Measurements from ENCODE around the gene DDT.
A peak's percentile ranks its signal among the peaks of the same experiment; 100 is the strongest.
"Not testable (repeated sequence)": the region's sequence is repeated elsewhere in the genome, so short reads cannot be mapped to it uniquely, and the experiment has no call there.

DDT gene

DNA sequence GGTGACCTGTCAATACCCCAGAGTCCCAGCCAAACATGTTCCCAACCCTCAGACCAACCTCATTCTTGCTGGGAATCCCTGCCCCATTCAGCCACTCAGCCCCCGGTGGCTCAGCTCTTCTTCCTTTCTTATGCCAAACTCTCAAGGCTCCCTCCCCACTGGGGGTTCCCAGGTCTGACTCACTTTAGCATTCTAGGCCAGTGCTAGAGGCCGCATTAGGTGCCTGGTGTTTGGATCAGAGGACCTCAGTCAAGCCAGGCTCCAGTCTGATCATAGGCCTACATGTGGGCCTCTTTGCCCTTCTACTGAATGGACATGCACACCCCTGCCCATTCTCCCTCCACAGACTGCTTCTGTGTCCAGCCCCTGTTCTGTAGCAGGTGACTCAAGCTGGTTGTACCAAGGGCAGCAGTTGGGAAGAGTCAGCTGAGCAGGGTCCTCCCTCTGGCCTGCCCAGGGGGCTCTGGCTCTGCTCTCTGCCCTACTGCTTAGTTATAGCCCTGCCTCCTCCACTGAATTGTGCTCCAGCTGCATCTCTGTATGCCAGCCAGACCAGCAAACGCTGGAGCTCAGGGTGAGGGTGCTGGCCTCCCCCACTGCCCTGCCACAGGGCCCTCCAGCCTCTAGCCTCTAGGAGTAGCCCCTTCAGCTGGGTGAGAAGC, 15.5 kb upstream of the DDT start:
- DNase-seq (ENCODE audit: low read depth in 3 of 3) = not testable (repeated sequence)

DNA sequence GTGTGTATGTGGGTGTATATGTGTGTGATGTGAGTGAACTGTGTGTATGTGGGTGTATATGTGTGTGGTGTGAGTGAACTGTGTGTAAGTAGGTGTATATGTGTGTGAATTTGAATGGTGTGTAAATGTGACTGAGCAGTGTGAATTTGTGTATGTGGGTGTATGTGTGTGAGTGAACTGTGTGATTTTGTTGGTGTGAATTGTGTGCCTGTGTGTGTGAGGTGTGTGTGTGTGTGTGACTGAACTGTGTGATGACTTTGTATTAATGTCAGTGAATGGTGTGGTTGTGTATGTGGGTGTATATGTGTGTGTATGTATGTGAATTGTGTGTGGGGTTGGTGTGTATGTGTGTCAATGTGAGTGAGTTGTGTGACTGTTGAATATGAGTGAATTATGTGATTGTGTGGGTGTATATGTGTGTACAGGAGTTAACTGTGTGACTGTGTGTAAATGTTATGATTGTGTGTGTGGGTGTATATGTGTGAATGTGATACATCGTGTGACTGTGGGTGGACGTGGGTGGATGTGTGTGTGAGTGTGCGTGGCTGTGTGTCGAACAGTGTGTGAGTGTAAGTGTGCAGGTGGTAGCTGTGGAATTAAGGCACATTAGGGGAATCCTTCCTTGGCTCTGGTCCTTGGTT, 12.4 kb upstream of the DDT start:
- DNase-seq (ENCODE audit: low read depth in 3 of 3) = not testable (repeated sequence)

DNA sequence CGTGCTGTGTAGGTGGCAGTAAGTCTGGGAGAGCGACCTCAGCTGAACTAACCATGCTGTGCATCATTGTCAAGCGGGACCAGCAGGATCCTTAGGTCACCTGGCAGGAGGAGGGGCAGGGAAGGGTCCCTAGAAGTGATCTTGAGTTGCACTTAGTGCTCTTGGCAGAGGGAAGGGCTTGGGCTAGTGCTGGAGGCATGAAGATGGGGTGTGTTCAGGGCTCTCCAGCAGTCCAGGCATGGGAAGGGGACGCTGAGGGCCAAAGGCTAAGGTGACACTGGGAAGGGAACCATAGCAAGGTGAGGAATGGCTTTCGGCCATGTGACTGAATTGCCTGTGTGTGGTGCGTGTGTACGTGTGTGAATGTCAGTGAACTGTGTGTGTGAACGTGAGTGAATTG, 11.8 kb upstream of the DDT start:
- DNase-seq (ENCODE audit: low read depth in 3 of 3) = not testable (repeated sequence)

DNA sequence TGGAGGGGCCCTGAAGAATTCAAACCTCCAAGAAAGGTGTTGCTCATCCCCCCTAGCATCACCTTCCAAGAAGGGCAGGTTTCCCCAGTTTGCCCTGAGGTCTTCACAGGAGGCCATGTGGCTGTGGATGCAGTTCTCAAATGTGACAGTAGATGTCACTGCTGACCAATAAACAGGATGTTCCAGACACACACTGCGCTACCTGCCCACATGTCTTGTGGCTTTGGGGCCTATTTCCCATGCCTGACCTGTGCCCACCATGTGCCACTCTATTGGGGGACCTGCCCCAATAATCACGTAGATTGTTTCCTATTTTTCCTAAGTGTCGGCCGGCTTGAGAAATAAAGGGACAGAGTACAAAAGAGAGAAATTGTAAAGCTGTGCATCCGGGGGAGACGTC, 10.2 kb upstream of the DDT start:
- peak in 1 of 3 donors; percentile 58 for DNase-seq (ENCODE audit: low read depth in 3 of 3)

DNA sequence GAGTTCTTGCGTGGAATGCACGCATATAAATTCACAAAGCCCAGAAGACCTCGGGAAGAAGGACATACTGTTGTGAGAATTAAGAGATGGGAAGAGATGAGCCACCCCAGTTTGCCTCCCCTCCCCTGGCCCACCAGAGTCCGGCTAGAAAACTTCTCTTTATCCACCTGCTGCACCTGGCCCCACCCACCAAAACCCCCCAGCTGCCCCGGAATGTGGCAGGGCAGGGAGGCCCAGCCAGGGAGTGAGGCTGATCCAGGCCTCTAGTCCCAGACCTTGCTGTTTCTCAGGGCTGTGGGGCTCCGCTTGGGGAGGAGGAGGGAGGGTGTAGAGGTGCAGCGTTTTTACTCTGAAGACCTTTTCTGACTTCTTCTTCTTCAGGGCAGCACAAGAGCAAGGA, 6.3 kb upstream of the DDT start:
- DNase-seq (ENCODE audit: low read depth in 3 of 3) = not testable (repeated sequence)

DNA sequence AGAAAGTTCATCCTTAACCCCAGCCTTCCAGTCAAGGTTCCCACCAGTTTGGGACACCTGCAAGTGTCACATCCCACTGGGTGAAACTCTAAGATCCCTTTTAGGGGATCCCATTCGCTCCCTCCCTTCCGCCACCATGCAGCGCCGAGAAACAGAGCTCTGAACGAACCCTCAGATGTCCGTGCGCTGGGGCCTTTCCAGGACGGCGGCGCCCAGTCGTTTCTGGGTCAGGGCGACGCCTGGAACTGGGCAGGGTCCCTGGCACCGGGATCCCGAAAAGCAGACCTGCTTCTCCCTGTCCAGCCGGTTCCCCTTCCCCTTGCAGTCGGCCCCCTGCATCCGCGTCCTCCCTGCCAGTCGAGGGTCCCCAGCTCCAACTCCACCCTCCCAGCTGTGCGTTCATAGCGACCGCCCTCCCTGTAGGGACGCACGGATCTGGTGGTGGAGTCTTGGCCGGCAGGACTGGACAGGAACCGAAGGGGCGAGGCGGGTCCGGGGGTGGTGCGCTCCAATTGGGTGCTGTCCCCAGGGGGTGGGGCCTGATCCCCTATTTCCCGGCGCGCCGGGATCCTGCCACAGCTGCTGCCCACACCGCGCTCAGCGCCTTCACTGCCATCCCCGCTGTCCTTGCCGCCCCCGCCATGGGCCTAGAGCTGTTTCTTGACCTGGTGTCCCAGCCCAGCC, 5.5 kb upstream of the DDT start, which contains the start of gene GSTT2:
Gene GSTT2 (plus strand): TSS at position 578 of the 684 bp plus-strand sequence.
- not testable (repeated sequence) for DNase-seq (ENCODE audit: low read depth in 3 of 3)

DNA sequence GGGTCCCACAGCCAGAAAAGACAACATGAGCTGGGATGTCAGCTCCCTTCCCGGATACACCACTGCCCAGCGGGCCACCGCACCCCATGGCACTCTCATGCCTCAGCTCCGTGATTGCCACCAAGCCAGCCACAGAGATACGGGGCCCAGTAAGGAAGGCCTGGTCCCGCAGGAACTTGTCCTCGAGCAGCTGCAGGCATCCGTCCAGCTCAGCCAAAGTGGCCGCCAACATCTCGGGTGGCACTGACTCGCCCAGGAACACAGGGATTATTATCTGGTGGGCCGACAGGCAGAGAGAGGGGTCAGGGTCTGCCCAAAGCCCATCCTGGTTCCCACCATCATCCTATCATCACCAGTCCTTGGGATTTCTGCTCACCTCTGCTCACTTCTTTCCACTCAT, 3.1 kb upstream of the DDT start:
- DNase-seq (ENCODE audit: low read depth in 3 of 3) = not testable (repeated sequence)

DNA sequence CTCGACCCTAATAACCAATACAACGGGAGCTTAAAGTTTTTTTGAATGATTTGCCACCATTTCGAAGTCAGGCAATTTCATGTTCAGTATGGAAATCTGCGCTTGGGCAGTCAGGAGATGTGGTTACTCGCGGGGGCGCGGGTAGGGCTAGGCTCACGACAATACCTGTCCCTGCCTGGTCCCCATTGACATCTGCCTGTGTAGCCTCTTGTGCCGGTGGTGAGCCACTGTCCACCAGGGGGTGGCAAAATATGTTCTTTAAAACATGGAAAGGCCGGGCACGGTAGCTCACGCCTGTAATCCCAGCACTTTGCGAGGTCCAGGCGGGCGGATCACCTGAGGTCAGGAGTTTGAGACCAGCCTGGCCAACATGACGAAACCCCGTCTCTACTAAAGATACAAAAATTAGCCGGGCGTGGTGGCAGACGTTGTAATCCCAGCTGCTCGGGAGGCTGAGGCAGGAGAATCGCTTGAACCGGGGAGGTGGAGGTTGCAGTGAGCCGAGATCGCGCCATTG, 653 bp upstream of the DDT start:
- DNase-seq (ENCODE audit: low read depth in 3 of 3) = not testable (repeated sequence)

DNA sequence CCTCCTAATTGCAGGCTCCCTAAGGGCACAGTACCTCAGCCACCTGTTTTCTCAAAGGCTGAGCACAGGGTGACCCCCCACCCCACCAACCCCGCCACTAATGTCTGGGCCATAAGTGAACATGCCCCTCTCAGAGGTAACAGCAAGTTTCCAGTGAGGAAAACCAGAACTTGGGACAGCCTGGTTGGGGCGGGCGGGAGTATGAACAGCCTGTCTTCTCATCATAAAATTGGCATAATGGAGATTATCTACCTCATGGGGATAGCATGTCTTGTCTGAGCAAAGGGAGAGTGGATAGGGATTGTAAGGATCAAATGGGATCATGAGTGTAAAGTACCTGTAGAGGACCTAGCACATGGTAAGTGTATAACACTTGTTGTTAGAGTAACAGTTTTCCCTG, 2.3 kb downstream of the DDT start:
- DNase-seq (ENCODE audit: low read depth in 3 of 3) = not testable (repeated sequence)

DNA sequence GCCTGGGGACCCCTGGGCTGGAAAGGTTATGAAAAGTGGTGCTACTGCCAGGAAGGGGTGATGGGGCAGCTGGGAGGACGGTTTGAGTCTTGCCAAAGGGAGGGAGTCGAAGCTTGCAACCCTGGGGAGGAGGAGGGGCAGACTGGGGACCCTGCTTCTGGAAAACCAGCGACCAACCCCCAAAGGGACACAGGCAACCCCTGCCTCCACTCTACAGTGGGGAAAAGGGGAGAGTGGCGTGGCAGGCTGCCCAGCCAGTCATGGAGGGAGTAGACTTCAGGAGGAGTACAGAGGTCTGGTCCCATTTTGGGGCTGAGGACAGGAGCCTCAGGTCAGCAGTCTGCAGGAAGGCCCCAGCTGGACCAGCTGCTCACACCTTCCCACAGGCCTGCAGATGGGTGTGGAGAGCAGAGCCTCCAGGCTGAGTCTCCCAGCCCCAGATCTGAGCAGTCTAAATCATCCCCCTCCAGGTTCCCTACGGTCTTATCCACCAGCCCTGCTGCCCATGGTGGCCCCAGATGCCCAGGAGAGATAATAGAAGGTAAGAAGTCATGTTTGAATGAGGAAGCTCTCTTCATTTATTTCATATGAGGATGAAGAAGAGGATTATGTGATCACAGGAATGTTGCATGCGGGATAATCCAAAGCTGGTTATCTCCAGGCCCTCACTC, 3.3 kb downstream of the DDT start:
- no peak for DNase-seq (ENCODE audit: low read depth in 3 of 3)

DNA sequence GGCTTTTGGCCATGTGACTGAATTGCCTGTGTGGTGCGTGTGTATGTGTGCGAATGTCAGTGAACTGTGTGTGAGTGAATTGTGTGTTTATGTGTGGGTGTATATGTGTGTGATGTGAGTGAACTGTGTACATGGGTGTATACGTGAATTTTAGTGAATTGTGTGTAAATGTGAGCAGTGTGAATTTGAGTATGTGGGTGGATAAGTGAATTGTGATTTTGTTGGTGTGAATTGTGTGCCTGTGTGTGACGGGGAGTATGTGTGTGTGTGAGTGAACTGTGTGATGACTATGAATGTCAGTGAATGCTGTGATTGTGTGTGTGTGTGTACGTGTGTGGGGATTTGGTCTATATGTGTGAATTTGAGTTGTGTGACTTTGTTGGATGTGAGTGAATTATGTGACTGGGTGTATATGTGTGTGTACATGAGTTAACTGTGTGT, 4.0 kb downstream of the DDT start:
- no peak for DNase-seq (ENCODE audit: low read depth in 3 of 3)

DNA sequence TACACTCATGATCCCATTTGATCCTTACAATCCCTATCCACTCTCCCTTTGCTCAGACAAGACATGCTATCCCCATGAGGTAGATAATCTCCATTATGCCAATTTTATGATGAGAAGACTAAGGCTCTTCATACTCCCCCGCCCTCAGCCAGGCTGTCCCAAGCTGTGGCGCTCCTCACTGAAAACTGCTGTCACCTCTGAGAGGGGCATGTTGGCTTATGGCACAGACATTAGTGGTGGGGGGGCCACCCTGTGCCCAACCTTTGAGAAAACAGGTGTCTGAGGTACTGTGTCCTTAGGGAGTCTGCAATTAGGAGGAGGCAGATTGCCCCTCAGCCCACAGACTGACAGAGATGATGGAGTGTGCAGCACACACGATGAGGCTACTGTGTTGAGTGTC, 5.2 kb downstream of the DDT start:
- no peak for DNase-seq (ENCODE audit: low read depth in 3 of 3)

DNA sequence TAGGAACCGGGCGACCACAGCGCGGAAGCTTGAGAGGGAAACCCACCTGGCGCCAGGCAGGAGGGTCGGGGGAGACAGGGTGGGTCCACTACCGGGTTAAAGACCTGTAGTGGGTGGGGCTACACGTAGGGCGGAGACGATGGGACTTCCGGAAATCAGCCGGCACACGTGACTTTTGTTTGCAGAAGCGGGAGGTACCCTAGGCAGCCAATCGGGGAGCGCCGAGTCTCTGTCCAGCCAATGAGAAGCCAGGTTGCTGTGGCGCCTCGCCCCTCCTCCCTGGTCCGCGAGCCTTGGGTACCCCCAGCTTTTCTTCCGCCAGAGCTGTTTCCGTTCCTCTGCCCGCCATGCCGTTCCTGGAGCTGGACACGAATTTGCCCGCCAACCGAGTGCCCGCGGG, 7.7 kb downstream of the DDT start, which contains the start of gene DDTL:
Gene DDTL (plus strand): TSS at position 321 of the 400 bp plus-strand sequence. CDS start 27 bp downstream, at position 348.
- not testable (repeated sequence) for DNase-seq (ENCODE audit: low read depth in 3 of 3)

DNA sequence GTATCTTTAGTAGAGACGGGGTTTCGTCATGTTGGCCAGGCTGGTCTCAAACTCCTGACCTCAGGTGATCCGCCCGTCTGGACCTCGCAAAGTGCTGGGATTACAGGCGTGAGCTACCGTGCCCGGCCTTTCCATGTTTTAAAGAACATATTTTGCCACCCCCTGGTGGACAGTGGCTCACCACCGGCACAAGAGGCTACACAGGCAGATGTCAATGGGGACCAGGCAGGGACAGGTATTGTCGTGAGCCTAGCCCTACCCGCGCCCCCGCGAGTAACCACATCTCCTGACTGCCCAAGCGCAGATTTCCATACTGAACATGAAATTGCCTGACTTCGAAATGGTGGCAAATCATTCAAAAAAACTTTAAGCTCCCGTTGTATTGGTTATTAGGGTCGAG, 8.1 kb downstream of the DDT start:
- DNase-seq (ENCODE audit: low read depth in 3 of 3) = not testable (repeated sequence)

DNA sequence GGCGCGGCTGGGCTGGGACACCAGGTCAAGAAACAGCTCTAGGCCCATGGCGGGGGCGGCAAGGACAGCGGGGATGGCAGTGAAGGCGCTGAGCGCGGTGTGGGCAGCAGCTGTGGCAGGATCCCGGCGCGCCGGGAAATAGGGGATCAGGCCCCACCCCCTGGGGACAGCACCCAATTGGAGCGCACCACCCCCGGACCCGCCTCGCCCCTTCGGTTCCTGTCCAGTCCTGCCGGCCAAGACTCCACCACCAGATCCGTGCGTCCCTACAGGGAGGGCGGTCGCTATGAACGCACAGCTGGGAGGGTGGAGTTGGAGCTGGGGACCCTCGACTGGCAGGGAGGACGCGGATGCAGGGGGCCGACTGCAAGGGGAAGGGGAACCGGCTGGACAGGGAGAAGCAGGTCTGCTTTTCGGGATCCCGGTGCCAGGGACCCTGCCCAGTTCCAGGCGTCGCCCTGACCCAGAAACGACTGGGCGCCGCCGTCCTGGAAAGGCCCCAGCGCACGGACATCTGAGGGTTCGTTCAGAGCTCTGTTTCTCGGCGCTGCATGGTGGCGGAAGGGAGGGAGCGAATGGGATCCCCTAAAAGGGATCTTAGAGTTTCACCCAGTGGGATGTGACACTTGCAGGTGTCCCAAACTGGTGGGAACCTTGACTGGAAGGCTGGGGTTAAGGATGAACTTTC, 13.0 kb downstream of the DDT start, which contains the start of gene GSTT2B:
Gene GSTT2B (minus strand): TSS at position 112 of the 688 bp plus-strand sequence. CDS start 64 bp downstream, at position 48.
- not testable (repeated sequence) for DNase-seq (ENCODE audit: low read depth in 3 of 3)

DNA sequence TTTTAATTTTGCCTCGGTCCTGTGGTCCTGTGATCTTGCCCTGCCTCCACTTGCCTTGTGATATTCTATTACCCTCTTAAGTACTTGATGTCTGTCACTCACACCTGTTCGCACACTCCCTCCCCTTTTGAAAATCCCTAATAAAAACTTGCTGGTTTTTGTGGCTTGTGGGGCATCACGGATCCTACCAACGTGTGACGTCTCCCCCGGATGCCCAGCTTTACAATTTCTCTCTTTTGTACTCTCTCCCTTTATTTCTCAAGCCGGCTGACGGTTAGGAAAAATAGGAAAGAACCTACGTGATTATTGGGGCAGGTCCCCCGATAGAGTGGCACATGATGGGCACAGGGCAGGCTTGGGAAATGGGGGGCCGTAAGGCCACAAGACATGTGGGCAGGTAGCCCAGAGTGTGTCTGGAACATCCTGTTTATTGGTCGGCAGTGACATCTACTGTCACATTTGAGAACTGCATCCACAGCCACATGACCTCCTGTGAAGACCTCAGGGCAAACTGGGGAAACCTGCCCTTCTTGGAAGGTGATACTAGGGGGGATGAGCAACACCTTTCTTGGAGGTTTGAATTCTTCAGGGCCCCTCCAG, 17.8 kb downstream of the DDT start:
- DNase-seq (ENCODE audit: low read depth in 3 of 3) = peak; percentile 55 to 76 (median 57)

DNA sequence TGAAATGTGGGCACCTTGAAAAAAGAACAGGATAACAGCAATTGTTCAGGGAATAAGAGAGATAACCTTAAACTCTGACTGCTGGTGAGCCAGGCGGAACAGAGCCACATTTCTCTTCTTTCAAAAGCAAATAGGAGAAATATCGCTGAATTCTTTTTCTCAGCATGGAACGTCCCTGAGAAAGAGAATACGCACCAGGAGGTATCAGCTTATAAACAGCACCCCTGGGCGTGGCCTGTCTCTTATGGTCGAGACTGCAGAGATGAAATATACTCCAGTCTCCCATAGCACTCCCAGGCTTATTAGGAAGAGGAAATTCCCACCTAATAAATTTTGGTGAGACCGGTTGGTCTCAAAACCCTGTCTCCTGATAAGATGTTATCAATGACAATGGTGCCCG, 18.4 kb downstream of the DDT start:
- not testable (repeated sequence) for DNase-seq (ENCODE audit: low read depth in 3 of 3)

DNA sequence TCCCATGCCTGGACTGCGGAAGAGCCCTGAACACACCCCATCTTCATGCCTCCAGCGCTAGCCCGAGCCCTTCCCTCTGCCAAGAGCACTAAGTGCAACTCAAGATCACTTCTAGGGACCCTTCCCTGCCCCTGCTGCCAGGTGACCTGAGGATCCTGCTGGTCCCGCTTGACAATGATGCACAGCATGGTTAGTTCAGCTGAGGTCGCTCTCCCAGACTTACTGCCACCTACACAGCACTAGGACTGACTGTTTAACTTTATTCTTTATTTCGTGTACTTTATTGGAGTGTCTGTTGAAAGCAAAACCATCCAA, 19.3 kb downstream of the DDT start:
- not testable (repeated sequence) for DNase-seq (ENCODE audit: low read depth in 3 of 3)

DNA sequence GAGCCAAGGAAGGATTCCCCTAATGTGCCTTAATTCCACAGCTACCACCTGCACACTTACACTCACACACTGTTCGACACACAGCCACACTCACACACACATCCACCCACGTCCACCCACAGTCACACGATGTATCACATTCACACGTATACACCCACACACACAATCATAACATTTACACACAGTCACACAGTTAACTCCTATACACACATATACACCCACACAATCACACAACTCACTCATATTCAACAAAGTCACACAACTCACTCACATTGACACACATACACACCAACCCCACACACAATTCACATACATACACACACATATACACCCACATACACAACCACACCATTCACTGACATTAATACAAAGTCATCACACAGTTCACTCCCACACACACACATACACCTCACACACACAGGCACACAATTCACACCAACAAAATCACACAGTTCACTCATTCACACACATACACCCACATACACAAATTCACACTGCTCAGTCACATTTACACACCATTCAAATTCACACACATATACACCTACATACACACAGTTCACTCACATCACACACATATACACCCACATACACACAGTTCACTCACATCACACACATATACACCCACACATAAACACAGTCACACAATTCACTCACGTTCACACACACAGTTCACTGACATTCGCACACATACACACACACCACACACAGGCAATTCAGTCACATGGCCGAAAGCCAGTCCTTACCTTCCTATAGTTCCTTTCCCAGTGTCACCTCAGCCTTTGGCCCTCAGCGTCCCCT, 19.8 kb downstream of the DDT start:
- not testable (repeated sequence) for DNase-seq (ENCODE audit: low read depth in 3 of 3)

DNA sequence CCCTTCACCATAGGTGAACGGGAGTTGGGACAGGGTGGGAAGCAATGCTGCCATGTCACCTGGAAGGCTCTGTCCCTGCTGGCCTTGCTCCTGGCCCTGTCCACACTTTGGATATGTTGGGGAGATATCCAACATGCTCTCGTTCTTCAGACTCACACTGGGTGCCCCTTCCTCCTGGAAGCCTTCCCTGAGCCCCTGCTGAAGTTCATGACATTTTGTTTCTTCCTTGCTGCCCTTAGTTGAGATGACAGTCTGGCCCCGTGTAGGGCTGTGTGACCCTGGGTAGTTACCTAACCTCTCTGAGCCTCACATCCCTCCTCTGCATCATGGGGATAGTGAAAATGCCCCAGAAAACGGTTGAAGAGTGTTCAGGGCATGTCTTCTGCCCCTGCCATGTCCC, 20.8 kb downstream of the DDT start:
- not testable (repeated sequence) for DNase-seq (ENCODE audit: low read depth in 3 of 3)
